HFFc6 (cell line): ENCODE data around the gene ATP8A2. TPM values are rescaled to one million over a fixed set of nuclear protein-coding genes. Genes with fewer than 3 reads are reported as not detected.

ENCODE experiments used
- DNase-seq: peaks from one replicate; pipeline ENCODE4 v3.0.0-alpha.2; 2018
- H3K27ac Mint-ChIP-seq: 2 replicates; pipeline ENCODE4 v1.8.0; 2020; ENCODE audit warnings: mild to moderate bottlenecking, mixed read lengths
- H3K27me3 Mint-ChIP-seq: 2 replicates; pipeline ENCODE4 v1.8.0; 2021; ENCODE audit warnings: mild to moderate bottlenecking, moderate library complexity, mixed read lengths; ENCODE audit not compliant: insufficient read depth
- H3K36me3 Mint-ChIP-seq: 2 replicates; pipeline ENCODE4 v1.8.0; 2021; ENCODE audit warnings: low read depth, mixed read lengths
- H3K4me1 Mint-ChIP-seq: 2 replicates; pipeline ENCODE4 v1.8.0; 2020; ENCODE audit warnings: low read depth, mixed read lengths
- H3K4me3 Mint-ChIP-seq: 2 replicates; pipeline ENCODE4 v1.8.0; 2020; ENCODE audit warnings: mild to moderate bottlenecking, moderate library complexity, mixed read lengths
- H3K9me3 Mint-ChIP-seq: 2 replicates; pipeline ENCODE4 v1.8.0; 2020; ENCODE audit warnings: mild to moderate bottlenecking, mixed read lengths
- total RNA-seq, 6 experiments: library from RNA; stranded (reverse); fragmentation: NEBNext Ultra II Directional; extraction: Animal tissue kit (Norgen Biotek cat#: 25700); gene quantifications; 2 replicates in 1 of 6; 3 replicates in 5 of 6; pipeline ENCODE4 v1.2.3, GENCODE V29; 2021
- TF ChIP-seq, protein P1 (sequence below): fragments of 200-600 bp; sonication (generic); IDR thresholded peaks from 2 replicates; pipeline ENCODE4 v1.5.0; 2021; ENCODE audit warnings: antibody characterized with exemption, mild to moderate bottlenecking

ATP8A2 gene
- total RNA-seq, 6 experiments from 2014 or later, result 0.02 TPM; not detected in 5

GRCh38 chr13:25598421-25598820, 226.6 kb downstream of the ATP8A2 start:
- Mint-ChIP-seq H3K9me3 (peaks cover 29% of the 10 kb centered on the region), H3K36me3 (no peaks in the 10 kb centered on the region), H3K4me3 (no peak overlapping the region), H3K4me1 (no peaks in the 10 kb centered on the region), H3K27ac (no peak overlapping the region), H3K27me3 (no peaks in the 10 kb centered on the region)
- TF ChIP-seq, protein P1, sequence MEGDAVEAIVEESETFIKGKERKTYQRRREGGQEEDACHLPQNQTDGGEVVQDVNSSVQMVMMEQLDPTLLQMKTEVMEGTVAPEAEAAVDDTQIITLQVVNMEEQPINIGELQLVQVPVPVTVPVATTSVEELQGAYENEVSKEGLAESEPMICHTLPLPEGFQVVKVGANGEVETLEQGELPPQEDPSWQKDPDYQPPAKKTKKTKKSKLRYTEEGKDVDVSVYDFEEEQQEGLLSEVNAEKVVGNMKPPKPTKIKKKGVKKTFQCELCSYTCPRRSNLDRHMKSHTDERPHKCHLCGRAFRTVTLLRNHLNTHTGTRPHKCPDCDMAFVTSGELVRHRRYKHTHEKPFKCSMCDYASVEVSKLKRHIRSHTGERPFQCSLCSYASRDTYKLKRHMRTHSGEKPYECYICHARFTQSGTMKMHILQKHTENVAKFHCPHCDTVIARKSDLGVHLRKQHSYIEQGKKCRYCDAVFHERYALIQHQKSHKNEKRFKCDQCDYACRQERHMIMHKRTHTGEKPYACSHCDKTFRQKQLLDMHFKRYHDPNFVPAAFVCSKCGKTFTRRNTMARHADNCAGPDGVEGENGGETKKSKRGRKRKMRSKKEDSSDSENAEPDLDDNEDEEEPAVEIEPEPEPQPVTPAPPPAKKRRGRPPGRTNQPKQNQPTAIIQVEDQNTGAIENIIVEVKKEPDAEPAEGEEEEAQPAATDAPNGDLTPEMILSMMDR, result no peak
- DNase-seq, result no peak

DNA sequence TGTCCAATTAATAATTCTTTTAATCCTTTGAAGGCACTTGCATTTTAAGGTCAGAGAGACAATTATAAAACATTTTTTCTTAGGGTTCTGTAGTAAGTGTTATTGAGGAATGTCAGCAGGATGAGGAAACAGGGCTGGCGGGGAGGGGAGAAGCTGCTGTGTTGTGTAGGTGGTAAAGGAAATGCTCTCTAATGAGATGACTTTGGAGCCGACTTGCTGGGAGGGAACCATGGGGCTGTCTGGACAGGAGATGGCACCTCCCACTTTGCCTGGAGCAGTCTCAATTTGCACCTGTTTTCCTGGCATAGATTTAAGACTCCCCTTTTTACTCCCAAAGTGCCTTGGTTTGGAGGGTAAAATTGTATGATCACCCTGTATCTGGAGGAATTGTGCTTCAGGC, 230.4 kb downstream of the ATP8A2 start:
- TF ChIP-seq, protein P1, result no peak
- Mint-ChIP-seq H3K27me3 (no peaks in the 10 kb centered on the region), H3K4me3 (no peak overlapping the region), H3K36me3 (no peaks in the 10 kb centered on the region), H3K27ac (no peak overlapping the region), H3K9me3 (peaks cover 37% of the 10 kb centered on the region), H3K4me1 (no peaks in the 10 kb centered on the region)
- no peak for DNase-seq

DNA sequence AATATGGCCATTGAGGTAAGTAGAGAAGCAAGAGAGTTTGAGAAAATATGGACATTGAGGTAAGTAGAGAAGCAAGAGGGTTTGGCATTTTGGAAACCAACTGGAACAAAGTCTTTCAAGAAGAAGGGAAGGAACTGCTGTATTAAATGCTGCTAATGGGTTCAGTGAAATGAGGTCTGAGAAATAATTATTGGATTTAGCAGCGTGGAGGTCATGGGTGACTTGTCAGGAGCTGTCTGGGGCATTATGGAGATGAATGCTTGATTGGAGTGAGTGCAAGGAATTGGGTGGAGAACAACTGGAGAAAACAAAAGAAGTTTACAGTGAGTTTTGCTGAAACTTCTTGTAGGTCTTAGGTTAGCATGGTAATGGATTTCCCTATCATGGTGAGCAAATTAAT, 232.3 kb downstream of the ATP8A2 start:
- Mint-ChIP-seq H3K4me1 (no peaks in the 10 kb centered on the region), H3K4me3 (no peak overlapping the region), H3K27ac (no peak overlapping the region), H3K36me3 (no peaks in the 10 kb centered on the region), H3K9me3 (peaks cover 37% of the 10 kb centered on the region), H3K27me3 (no peaks in the 10 kb centered on the region; the same call in 1 of the 2 replicates)
- TF ChIP-seq, protein P1, result no peak
- DNase-seq, result no peak

DNA sequence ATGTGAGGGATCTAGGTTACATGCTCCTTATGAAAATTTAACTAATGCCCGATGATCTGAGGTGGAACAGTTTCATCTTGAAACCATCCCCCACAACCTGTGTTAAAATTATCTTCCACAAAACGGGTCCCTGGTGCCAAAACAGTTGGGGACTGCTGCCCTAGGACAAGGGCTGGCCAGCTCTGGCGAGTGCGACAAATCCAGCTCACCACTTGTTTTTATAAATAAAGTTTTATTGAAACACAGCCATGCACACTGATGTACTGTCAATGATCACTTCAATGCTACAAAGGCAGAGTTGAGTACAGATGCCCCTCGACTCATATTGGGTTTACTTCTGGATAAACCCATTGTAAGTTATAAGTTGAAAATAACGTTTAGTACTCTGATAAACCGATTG, 235.3 kb downstream of the ATP8A2 start:
- TF ChIP-seq, protein P1, result no peak
- H3K9me3 Mint-ChIP-seq, result peaks cover 48% of the 10 kb centered on the region
- no peak overlapping the region for H3K4me3 Mint-ChIP-seq
- H3K27ac Mint-ChIP-seq, result no peak overlapping the region
- DNase-seq, result no peak
- H3K4me1 Mint-ChIP-seq, result no peaks in the 10 kb centered on the region
- H3K36me3 Mint-ChIP-seq, result no peaks in the 10 kb centered on the region
- H3K27me3 Mint-ChIP-seq, result no peaks in the 10 kb centered on the region; the same call in none of the 2 replicates

DNA sequence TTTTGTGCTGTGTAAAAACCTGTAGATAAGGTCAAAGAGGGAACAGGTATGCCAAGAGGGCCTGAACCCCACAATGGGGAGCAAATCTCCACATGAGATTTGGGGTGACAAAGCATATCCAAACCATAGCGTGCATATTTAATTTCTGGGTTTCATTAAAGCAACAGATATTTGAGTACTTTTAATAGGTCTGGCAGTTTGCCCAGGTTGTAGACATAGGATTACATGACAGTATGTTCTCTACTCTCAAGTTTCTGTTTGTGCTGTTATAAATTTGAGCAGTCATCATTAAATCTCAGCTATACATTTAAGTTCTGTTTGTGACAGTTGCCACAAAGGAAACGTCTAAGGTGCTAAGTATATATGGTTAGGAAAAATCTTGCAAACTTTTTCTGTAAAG, 236.4 kb downstream of the ATP8A2 start:
- Mint-ChIP-seq H3K27me3 (no peaks in the 10 kb centered on the region; the same call in none of the 2 replicates), H3K4me3 (no peak overlapping the region), H3K4me1 (no peaks in the 10 kb centered on the region), H3K9me3 (peaks cover 47% of the 10 kb centered on the region), H3K27ac (no peak overlapping the region), H3K36me3 (no peaks in the 10 kb centered on the region)
- TF ChIP-seq, protein P1, result no peak
- DNase-seq, result no peak

- Mint-ChIP-seq H3K27ac (no peak overlapping the region), H3K36me3 (no peaks in the 10 kb centered on the region; the same call in 1 of the 2 replicates)
Observed at GRCh38 chr13:25616674-25617073, 244.9 kb downstream of the ATP8A2 start.

More at GRCh38 chr13:25616674-25617073, 244.9 kb downstream of the ATP8A2 start:
- TF ChIP-seq, protein P1, result no peak
- DNase-seq, result no peak
- H3K4me3 Mint-ChIP-seq, result no peak overlapping the region
- H3K9me3 Mint-ChIP-seq, result peaks cover 74% of the 10 kb centered on the region
- H3K4me1 Mint-ChIP-seq, result no peaks in the 10 kb centered on the region
- H3K27me3 Mint-ChIP-seq, result no peaks in the 10 kb centered on the region
